ENCODE measurements around the gene MYPOP. TPM values are rescaled to one million over a fixed set of nuclear protein-coding genes. Genes with fewer than 3 reads are reported as not detected.
A peak's percentile ranks its signal among the peaks of the same experiment; 100 is the strongest.

The MYPOP gene
- total and polyA plus RNA-seq, 2 of the 13 experiments (the other 11 are each of a cell fraction or from before 2014, with no cell fraction given) = 2.3 to 2.7 TPM

- TF ChIP-seq DDIT3 (CRISPR knock-in tag; IDR thresholded peaks at IDR 0.05) (no peak), TOE1 (CRISPR knock-in tag; IDR thresholded peaks at IDR 0.05) (no peak), KLF6 (CRISPR knock-in tag; IDR thresholded peaks at IDR 0.05) (0 out of 2 replicates have a peak, but pooled peaks have one; percentile 62), ZBTB10 (CRISPR knock-in tag; IDR thresholded peaks at IDR 0.05; ENCODE audit: borderline replicate concordance) (peak; percentile 94), ZNF646 (CRISPR knock-in tag; IDR thresholded peaks at IDR 0.05) (0 out of 2 replicates have a peak, but pooled peaks have one; percentile 24), IRF9 (CRISPR knock-in tag; IDR thresholded peaks at IDR 0.05; ENCODE audit: borderline replicate concordance) (peak; percentile 63; the same call in 1 of the 2 replicates), MXD4 (CRISPR knock-in tag; IDR thresholded peaks at IDR 0.05) (no peak), CHD2 (IDR thresholded peaks at IDR 0.05; ENCODE audit: low read depth, low read length) (no peak), FOXA3 (CRISPR knock-in tag; IDR thresholded peaks at IDR 0.05) (peak; percentile 77; the same call in 1 of the 2 replicates), SAFB2 (CRISPR knock-in tag; IDR thresholded peaks at IDR 0.05; ENCODE audit: borderline replicate concordance, low read depth) (no peak; the same call in 1 of the 2 replicates), CSRNP1 (CRISPR knock-in tag; IDR thresholded peaks at IDR 0.05) (peak; percentile 84), CREM (IDR thresholded peaks at IDR 0.05) (no peak; the same call in 1 of the 2 replicates), CREM (CRISPR knock-in tag; IDR thresholded peaks at IDR 0.05) (no peak), RFXANK (CRISPR knock-in tag; IDR thresholded peaks at IDR 0.05) (no peak), KDM3A (CRISPR knock-in tag; IDR thresholded peaks at IDR 0.05; ENCODE audit: low read depth) (no peak), ZNF614 (CRISPR knock-in tag; IDR thresholded peaks at IDR 0.05; ENCODE audit: borderline replicate concordance) (peak; percentile 33; the same call in 1 of the 2 replicates), ZNF17 (CRISPR knock-in tag; IDR thresholded peaks at IDR 0.05) (no peak), ZNF749 (CRISPR knock-in tag; IDR thresholded peaks at IDR 0.05; ENCODE audit: borderline replicate concordance) (no peak)
Observed at GRCh38 chr19:45881909-45882528, 20.4 kb downstream of the MYPOP start (continued).
